22Rv1 (cell line): ENCODE data around the gene TPST2.

ENCODE experiments used
- H3K27ac ChIP-seq: fragments of 450-650 bp; 2 replicates; pipeline ENCODE4 v1.5.1; 2017
- ZFX ChIP-seq: fragments of 450-650 bp; IDR thresholded peaks from 2 replicates; pipeline ENCODE4 v1.6.1; 2017; ENCODE audit warnings: antibody characterized with exemption, borderline replicate concordance
- TF ChIP-seq, protein P1 (sequence below): fragments of 450-650 bp; IDR thresholded peaks from 2 replicates; pipeline ENCODE4 v1.5.1; 2017; ENCODE audit warnings: mild to moderate bottlenecking

Gene TPST2

DNA sequence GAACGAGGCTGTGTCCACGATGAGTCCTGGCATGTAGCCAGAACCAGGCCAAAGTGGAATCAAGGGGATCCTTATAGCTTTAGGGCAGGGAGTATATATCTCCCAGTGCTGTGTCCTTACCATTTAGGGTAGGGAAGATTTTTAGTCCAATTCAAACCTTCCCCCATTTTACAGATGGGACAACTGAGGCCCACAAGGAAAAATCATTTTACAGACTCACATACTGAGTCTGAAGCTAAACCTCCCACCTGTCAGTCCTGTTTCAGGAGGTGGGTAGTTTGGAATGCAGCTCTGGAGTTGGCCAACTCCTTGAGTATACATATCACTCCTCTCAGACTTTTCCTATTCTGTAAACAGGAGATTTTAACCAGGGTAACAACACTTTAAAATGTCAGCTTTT is 44.5 kb downstream of the TPST2 start:
- H3K27ac ChIP-seq, result no peak overlapping the region
- TF ChIP-seq ZFX, result no peak
- TF ChIP-seq, protein P1, sequence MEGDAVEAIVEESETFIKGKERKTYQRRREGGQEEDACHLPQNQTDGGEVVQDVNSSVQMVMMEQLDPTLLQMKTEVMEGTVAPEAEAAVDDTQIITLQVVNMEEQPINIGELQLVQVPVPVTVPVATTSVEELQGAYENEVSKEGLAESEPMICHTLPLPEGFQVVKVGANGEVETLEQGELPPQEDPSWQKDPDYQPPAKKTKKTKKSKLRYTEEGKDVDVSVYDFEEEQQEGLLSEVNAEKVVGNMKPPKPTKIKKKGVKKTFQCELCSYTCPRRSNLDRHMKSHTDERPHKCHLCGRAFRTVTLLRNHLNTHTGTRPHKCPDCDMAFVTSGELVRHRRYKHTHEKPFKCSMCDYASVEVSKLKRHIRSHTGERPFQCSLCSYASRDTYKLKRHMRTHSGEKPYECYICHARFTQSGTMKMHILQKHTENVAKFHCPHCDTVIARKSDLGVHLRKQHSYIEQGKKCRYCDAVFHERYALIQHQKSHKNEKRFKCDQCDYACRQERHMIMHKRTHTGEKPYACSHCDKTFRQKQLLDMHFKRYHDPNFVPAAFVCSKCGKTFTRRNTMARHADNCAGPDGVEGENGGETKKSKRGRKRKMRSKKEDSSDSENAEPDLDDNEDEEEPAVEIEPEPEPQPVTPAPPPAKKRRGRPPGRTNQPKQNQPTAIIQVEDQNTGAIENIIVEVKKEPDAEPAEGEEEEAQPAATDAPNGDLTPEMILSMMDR, result no peak

DNA sequence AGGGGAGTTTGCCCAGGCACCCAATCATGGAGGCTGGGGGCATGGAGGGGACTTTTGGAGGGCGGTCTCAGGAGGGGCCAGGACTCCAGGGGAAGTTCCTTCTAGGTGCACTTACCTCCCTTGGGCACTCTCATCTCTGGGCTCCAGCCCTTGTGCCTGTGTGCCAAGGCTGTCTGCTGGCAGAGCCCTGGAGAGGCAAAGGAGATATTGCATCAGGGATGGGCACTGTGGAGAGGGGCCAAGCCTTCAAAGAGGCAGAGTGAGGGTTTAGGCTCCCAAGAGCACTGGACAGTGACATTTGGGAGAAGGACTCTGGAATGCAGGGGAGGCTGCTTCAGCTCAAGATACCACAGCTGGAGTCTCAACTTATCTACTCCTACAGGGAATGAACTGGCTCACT is 45.4 kb downstream of the TPST2 start:
- no peak for TF ChIP-seq ZFX
- TF ChIP-seq, protein P1, result no peak
- H3K27ac ChIP-seq, result no peak overlapping the region

GRCh38 chr22:26542831-26543230 is 47.1 kb downstream of the TPST2 start:
- no peak for TF ChIP-seq ZFX
- TF ChIP-seq, protein P1, result no peak
- no peak overlapping the region for H3K27ac ChIP-seq

DNA sequence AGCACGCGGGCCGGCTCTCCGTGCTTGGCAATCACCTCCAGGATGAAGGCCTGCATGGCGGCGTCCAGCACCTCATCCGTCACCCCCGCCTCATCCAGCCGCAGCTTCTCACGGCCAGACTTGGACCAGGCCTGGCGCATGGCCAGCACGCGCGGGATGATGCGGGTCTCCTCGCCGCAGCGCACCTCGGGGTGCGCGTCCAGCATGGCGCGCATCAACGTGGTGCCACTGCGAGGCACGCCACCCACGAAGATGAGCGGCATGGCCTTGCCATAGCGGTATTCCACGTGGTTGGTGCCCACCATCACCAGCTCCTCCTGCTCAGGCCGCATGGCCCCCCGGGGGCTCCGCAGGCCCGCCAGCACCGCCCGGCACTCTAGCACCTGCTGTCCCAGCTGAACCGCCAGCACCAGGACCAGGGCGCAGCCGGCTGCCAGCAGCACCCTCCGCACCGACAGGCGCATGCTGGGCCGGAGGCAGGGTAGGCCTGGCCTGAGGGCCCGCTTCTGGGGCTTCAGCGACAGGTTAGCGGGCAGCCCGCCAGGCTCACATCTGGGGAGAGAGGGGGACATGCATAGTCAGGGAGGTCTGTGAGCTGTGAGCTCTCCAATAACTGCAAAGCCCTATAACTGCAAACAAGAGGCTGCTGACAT is 48.6 kb downstream of the TPST2 start:
- no peak overlapping the region for H3K27ac ChIP-seq
- TF ChIP-seq, protein P1, result no peak
- no peak for TF ChIP-seq ZFX

- no peak for TF ChIP-seq ZFX
- TF ChIP-seq, protein P1, result no peak
- no peak overlapping the region for H3K27ac ChIP-seq
Measured at GRCh38 chr22:26540119-26540518, 49.8 kb downstream of the TPST2 start.

DNA sequence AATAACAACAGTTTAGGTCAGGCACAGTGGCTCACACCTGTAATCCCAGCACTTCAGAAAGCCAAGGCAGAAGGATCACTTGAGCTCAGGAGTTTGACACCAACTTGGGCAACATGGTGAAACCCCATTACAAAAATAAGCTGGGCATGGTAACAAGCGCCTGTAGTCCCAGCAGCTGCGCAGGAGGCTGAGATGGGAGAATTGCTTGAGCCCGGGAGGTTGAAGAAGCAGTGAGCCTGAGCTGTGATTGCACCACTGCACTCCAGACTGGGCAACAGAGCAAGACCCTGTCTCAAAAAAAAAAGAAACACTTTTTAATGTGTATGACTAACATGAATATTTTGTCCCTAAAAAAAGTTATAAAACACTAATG is 53.2 kb downstream of the TPST2 start:
- H3K27ac ChIP-seq, result no peak overlapping the region
- no peak for TF ChIP-seq ZFX
- TF ChIP-seq, protein P1, result no peak

GRCh38 chr22:26536056-26536761 is 53.7 kb downstream of the TPST2 start:
- no peak overlapping the region for H3K27ac ChIP-seq
- TF ChIP-seq, protein P1, result no peak
- no peak for TF ChIP-seq ZFX
